Neural progenitor cell (in vitro differentiated cells): Measurements from ENCODE around the gene EIF2S3. TPM values are rescaled to one million over a fixed set of nuclear protein-coding genes. Genes with fewer than 3 reads are reported as not detected.

ENCODE experiments used
- DNase-seq: peaks from one replicate; pipeline ENCODE4 v3.0.0-alpha.2; 2016; ENCODE audit warnings: low spot score
- H2AFZ ChIP-seq: fragments of 200-600 bp; sonication (generic); replicated peaks from 2 replicates; pipeline ENCODE4 v1.6.1; 2016; ENCODE audit warnings: antibody characterized with exemption
- H3F3A ChIP-seq: fragments of 200-600 bp; sonication (generic); 2 replicates; pipeline ENCODE4 v1.6.1; 2016; ENCODE audit warnings: antibody characterized with exemption, low read depth
- H3K27ac ChIP-seq: fragments of 200-600 bp; sonication (generic); 2 replicates; pipeline ENCODE4 v1.5.1; 2016; ENCODE audit warnings: mild to moderate bottlenecking
- H3K27me3 ChIP-seq: fragments of 200-600 bp; sonication (generic); 2 replicates; pipeline ENCODE4 v1.6.1; 2016; ENCODE audit warnings: mild to moderate bottlenecking, moderate library complexity
- H3K36me3 ChIP-seq: fragments of 200-600 bp; sonication (generic); 2 replicates; pipeline ENCODE4 v1.5.1; 2016
- H3K4me1 ChIP-seq: fragments of 200-600 bp; sonication (generic); 2 replicates; pipeline ENCODE4 v1.6.1; 2016; ENCODE audit warnings: mixed run types
- H3K4me2 ChIP-seq: fragments of 200-600 bp; sonication (generic); 2 replicates; pipeline ENCODE4 v1.6.1; 2016
- H3K4me3 ChIP-seq: fragments of 200-600 bp; sonication (generic); 2 replicates; pipeline ENCODE4 v1.5.1; 2016
- H3K79me2 ChIP-seq: fragments of 200-600 bp; sonication (generic); 2 replicates; pipeline ENCODE4 v1.6.1; 2016; ENCODE audit warnings: low read depth
- H3K9ac ChIP-seq: fragments of 200-600 bp; sonication (generic); 2 replicates; pipeline ENCODE4 v1.6.1; 2016
- H3K9me3 ChIP-seq: fragments of 200-600 bp; sonication (generic); 2 replicates; pipeline ENCODE4 v1.5.1; 2016; ENCODE audit warnings: low read depth
- H4K20me1 ChIP-seq: fragments of 200-600 bp; sonication (generic); 2 replicates; pipeline ENCODE4 v1.6.1; 2016; ENCODE audit warnings: low read depth
- H3K27ac Mint-ChIP-seq: 3 replicates; pipeline ENCODE4 v1.8.0; 2021; ENCODE audit warnings: mixed read lengths
- H3K27me3 Mint-ChIP-seq: 2 replicates; pipeline ENCODE4 v1.8.0; 2022; ENCODE audit warnings: low read depth, mild to moderate bottlenecking, inconsistent platforms, moderate library complexity, mixed read lengths; ENCODE audit not compliant: insufficient read depth
- H3K36me3 Mint-ChIP-seq: 3 replicates; pipeline ENCODE4 v1.8.0; 2021; ENCODE audit warnings: mixed read lengths
- H3K4me1 Mint-ChIP-seq: 3 replicates; pipeline ENCODE4 v1.8.0; 2021; ENCODE audit warnings: mixed read lengths
- H3K4me3 Mint-ChIP-seq: 3 replicates; pipeline ENCODE4 v1.8.0; 2021; ENCODE audit warnings: mild to moderate bottlenecking, moderate library complexity, mixed read lengths
- H3K9me3 Mint-ChIP-seq: 3 replicates; pipeline ENCODE4 v1.8.0; 2020; ENCODE audit warnings: mixed read lengths
- EZH2 ChIP-seq: fragments of 200-600 bp; sonication (generic); IDR thresholded peaks from 2 replicates; pipeline ENCODE4 v1.6.1; 2017; ENCODE audit warnings: antibody characterized with exemption, mild to moderate bottlenecking, moderate library complexity
- EZH2phosphoT487 ChIP-seq: fragments of 200-600 bp; sonication (generic); IDR thresholded peaks from 2 replicates; pipeline ENCODE4 v1.6.1; 2017; ENCODE audit warnings: antibody characterized with exemption
- total RNA-seq: library from RNA; depleted of rRNA; stranded (reverse); fragments of >200 nt; gene quantifications from 2 replicates; pipeline ENCODE4 v1.2.3, GENCODE V29; 2015; ENCODE audit warnings: low replicate concordance
- TF ChIP-seq, protein P1 (sequence below): fragments of 200-600 bp; sonication (generic); IDR thresholded peaks from 2 replicates; pipeline ENCODE4 v1.5.1; 2017; ENCODE audit warnings: antibody characterized with exemption, mild to moderate bottlenecking

The EIF2S3 gene
- total RNA-seq, 1 donor from 2014 or later: 568 TPM

DNA sequence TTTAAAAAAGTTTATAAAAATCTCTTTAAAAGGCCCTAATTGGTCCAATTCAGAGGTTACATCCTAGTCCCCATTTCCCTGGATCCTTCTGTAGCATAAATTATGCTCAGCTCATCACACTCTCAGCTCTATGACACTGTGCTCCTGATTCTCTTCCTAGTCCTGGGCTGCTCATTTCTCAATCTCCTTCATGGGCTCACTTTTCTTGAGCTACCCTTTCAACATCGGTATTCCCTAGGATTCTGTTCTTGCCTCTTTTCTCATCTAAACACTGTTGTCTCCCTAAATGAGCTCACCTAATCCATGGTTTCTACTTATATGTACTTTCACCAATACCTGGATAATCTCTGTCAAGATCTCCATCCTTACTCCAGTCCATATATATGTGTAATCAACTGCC lies 42.5 kb upstream of the EIF2S3 start:
- H3K27ac Mint-ChIP-seq: no peak overlapping the region
- TF ChIP-seq, protein P1, sequence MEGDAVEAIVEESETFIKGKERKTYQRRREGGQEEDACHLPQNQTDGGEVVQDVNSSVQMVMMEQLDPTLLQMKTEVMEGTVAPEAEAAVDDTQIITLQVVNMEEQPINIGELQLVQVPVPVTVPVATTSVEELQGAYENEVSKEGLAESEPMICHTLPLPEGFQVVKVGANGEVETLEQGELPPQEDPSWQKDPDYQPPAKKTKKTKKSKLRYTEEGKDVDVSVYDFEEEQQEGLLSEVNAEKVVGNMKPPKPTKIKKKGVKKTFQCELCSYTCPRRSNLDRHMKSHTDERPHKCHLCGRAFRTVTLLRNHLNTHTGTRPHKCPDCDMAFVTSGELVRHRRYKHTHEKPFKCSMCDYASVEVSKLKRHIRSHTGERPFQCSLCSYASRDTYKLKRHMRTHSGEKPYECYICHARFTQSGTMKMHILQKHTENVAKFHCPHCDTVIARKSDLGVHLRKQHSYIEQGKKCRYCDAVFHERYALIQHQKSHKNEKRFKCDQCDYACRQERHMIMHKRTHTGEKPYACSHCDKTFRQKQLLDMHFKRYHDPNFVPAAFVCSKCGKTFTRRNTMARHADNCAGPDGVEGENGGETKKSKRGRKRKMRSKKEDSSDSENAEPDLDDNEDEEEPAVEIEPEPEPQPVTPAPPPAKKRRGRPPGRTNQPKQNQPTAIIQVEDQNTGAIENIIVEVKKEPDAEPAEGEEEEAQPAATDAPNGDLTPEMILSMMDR: no peak
- TF ChIP-seq EZH2phosphoT487 (no peak), EZH2 (no peak)
- Histone ChIP-seq H3K36me3 (peaks cover 4% of the 10 kb centered on the region), H2AFZ (no peak overlapping the region), H3K4me3 (no peak overlapping the region), H3K9ac (no peak overlapping the region), H3K27ac (no peak overlapping the region), H3K27me3 (no peaks in the 10 kb centered on the region), H3F3A (peaks cover 3% of the 10 kb centered on the region), H3K79me2 (peaks cover 98% of the 10 kb centered on the region), H4K20me1 (peaks cover 40% of the 10 kb centered on the region), H3K4me2 (no peak overlapping the region), H3K9me3 (no peaks in the 10 kb centered on the region), H3K4me1 (no peaks in the 10 kb centered on the region)
- H3K36me3 Mint-ChIP-seq: peaks cover 16% of the 10 kb centered on the region
- H3K4me1 Mint-ChIP-seq: no peaks in the 10 kb centered on the region
- DNase-seq: no peak
- no peak overlapping the region for H3K4me3 Mint-ChIP-seq
- H3K9me3 Mint-ChIP-seq: no peaks in the 10 kb centered on the region
- peaks cover 2% of the 10 kb centered on the region for H3K27me3 Mint-ChIP-seq

- H3K79me2 ChIP-seq: peaks cover 99% of the 10 kb centered on the region
- H2AFZ ChIP-seq: no peak overlapping the region
- no peaks in the 10 kb centered on the region for H3K9me3 Mint-ChIP-seq
- no peaks in the 10 kb centered on the region for H3F3A ChIP-seq
- no peaks in the 10 kb centered on the region for H3K9me3 ChIP-seq
- TF ChIP-seq EZH2: no peak
- TF ChIP-seq EZH2phosphoT487: no peak
- TF ChIP-seq, protein P1: no peak
- H3K36me3 Mint-ChIP-seq: peaks cover 20% of the 10 kb centered on the region
- peaks cover 4% of the 10 kb centered on the region for H3K36me3 ChIP-seq
- H3K4me3 ChIP-seq: no peak overlapping the region
- H3K9ac ChIP-seq: no peak overlapping the region
- H3K4me1 Mint-ChIP-seq: no peaks in the 10 kb centered on the region
- H3K27me3 Mint-ChIP-seq: peaks cover 2% of the 10 kb centered on the region
- H3K4me2 ChIP-seq: no peak overlapping the region
- H4K20me1 ChIP-seq: peaks cover 58% of the 10 kb centered on the region
- no peaks in the 10 kb centered on the region for H3K4me1 ChIP-seq
- no peak overlapping the region for H3K4me3 Mint-ChIP-seq
- DNase-seq: no peak
- H3K27me3 ChIP-seq: no peaks in the 10 kb centered on the region
- H3K27ac ChIP-seq: no peak overlapping the region
- H3K27ac Mint-ChIP-seq: no peak overlapping the region
Observed at GRCh38 chrX:24014388-24015018, 40.3 kb upstream of the EIF2S3 start.

- Histone ChIP-seq H3K36me3 (peaks cover 4% of the 10 kb centered on the region), H3K9me3 (no peaks in the 10 kb centered on the region), H3K27ac (no peak overlapping the region), H4K20me1 (peaks cover 71% of the 10 kb centered on the region), H2AFZ (no peak overlapping the region), H3K4me2 (no peak overlapping the region), H3K4me3 (no peak overlapping the region), H3K4me1 (no peaks in the 10 kb centered on the region), H3K27me3 (no peaks in the 10 kb centered on the region), H3K79me2 (peaks cover 100% of the 10 kb centered on the region), H3K9ac (no peak overlapping the region), H3F3A (no peaks in the 10 kb centered on the region)
- no peak for TF ChIP-seq EZH2phosphoT487
- no peak for TF ChIP-seq EZH2
- TF ChIP-seq, protein P1: no peak
- Mint-ChIP-seq H3K36me3 (peaks cover 19% of the 10 kb centered on the region), H3K9me3 (no peaks in the 10 kb centered on the region), H3K4me3 (no peak overlapping the region), H3K4me1 (no peaks in the 10 kb centered on the region), H3K27ac (no peak overlapping the region), H3K27me3 (peaks cover 2% of the 10 kb centered on the region)
- DNase-seq: no peak
Observed at GRCh38 chrX:24017674-24018073, 37.1 kb upstream of the EIF2S3 start.
